Fibroblast of mammary gland (primary cell): ENCODE measurements around the gene ZMAT3.

Source experiments
- DNase-seq: peaks from one replicate; pipeline ENCODE4 v3.0.0-alpha.2; 2010; ENCODE audit warnings: low read depth
- H3K4me3 ChIP-seq: 2 replicates; pipeline ENCODE4 v1.5.1; 2011; ENCODE audit warnings: low read depth, mild to moderate bottlenecking, low read length, moderate library complexity; ENCODE audit not compliant: control insufficient read depth
- TF ChIP-seq, protein P1 (sequence below): conservative IDR thresholded peaks from 2 replicates; pipeline ENCODE4 v1.5.1; 2011; ENCODE audit warnings: low read depth, low read length, inconsistent platforms; ENCODE audit not compliant: control insufficient read depth, insufficient read depth

ZMAT3 gene

GRCh38 chr3:179005706-179006105 lies 65.9 kb downstream of the ZMAT3 start:
- H3K4me3 ChIP-seq: no peak overlapping the region
- TF ChIP-seq, protein P1, sequence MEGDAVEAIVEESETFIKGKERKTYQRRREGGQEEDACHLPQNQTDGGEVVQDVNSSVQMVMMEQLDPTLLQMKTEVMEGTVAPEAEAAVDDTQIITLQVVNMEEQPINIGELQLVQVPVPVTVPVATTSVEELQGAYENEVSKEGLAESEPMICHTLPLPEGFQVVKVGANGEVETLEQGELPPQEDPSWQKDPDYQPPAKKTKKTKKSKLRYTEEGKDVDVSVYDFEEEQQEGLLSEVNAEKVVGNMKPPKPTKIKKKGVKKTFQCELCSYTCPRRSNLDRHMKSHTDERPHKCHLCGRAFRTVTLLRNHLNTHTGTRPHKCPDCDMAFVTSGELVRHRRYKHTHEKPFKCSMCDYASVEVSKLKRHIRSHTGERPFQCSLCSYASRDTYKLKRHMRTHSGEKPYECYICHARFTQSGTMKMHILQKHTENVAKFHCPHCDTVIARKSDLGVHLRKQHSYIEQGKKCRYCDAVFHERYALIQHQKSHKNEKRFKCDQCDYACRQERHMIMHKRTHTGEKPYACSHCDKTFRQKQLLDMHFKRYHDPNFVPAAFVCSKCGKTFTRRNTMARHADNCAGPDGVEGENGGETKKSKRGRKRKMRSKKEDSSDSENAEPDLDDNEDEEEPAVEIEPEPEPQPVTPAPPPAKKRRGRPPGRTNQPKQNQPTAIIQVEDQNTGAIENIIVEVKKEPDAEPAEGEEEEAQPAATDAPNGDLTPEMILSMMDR: no peak
- no peak for DNase-seq

- TF ChIP-seq, protein P1: no peak
- no peak overlapping the region for H3K4me3 ChIP-seq
- DNase-seq: no peak
Observed at GRCh38 chr3:179005213-179005612, 66.4 kb downstream of the ZMAT3 start.

DNA sequence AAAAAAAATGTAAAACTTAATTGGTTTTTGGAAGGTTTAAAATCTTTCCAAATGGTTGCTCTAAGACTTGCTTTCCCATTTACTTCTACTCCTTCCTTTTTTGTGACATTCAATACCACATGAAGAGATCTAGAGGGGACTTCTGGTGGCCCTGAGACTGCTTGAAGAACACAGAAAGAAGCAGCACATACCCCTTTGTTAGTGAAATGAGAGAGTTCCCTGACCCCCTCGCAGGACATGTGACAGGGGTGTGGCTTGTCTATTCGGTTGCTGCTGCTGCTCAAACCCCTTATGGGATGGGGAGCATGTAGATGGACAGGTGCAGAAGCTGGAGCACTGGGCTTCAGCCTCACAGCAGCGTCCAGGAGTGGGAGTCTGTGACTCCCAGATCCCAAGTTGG lies 71.0 kb downstream of the ZMAT3 start:
- TF ChIP-seq, protein P1: no peak
- H3K4me3 ChIP-seq: no peak overlapping the region
- DNase-seq: no peak

DNA sequence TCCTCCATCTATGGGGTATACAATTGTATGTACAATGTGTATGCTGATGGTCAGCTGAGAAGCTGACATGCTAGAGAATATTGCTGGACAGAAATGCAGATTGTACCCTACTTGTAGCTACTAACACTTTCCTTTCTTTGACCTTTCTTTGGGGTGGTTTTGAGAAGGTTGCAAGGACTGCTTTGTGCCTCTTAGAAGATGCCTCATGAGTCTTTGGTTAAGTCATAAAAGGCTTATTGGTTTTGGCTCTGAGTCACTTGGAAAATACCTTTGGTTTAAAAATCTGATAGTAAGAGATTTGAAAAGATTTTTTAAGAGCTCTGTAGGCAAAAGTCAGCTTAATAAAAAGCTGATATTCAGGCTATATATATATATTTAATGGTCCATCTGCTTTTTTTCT lies 71.5 kb downstream of the ZMAT3 start:
- no peak overlapping the region for H3K4me3 ChIP-seq
- DNase-seq: peak; percentile 8
- TF ChIP-seq, protein P1: no peak

- TF ChIP-seq, protein P1: no peak
- H3K4me3 ChIP-seq: no peak overlapping the region
- no peak for DNase-seq
Observed at GRCh38 chr3:178996399-178996798, 75.2 kb downstream of the ZMAT3 start.

DNA sequence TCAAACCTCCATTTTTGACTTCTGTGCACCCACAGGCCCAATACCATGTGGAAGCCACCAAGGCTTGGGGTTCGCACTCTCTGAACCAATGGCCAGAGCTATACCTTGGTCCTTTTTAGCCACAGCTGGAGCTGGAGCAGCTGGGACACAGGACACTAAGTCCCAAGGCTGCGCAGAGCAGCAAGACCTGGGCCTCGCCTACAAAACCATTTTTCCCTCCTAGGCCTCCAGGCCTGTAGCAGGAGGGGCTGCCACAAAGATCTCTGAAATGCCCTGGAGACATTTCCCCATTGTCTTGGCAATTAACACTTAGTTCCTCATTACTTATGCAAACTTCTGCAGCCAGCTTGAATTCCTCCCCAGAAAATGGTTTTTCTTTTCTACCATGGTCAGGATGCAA lies 81.3 kb downstream of the ZMAT3 start:
- no peak overlapping the region for H3K4me3 ChIP-seq
- no peak for DNase-seq
- TF ChIP-seq, protein P1: no peak

DNA sequence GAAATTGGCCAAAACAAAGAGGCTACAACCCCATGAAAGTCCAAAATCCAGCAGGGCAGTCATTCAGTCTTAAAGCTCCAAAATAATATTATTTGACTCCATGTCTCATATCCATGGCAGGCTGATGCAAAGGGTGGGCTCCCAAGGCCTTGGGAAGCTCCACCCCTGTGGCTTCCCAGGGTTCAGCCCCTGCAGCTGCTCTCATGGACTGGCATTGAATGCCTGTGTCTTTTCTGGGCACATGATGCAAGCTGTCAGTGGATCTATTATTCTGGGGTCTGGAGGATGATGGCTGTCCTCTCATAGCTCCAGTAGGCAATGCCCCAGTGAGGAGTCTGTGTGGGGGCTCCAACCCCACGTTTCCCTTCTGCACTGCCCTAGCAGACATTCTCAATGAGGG lies 81.8 kb downstream of the ZMAT3 start:
- TF ChIP-seq, protein P1: no peak
- no peak overlapping the region for H3K4me3 ChIP-seq

More for the DNA sequence above, 81.8 kb downstream of the ZMAT3 start:
- no peak for DNase-seq
